Embryonic facial prominence (tissue), 1 donor: ENCODE measurements around the gene KLKB1.

ENCODE experiments used
- DNase-seq: peaks from one replicate; pipeline ENCODE4 v3.0.0-alpha.2; 2016; ENCODE audit errors: extremely low spot score

KLKB1 gene

DNA sequence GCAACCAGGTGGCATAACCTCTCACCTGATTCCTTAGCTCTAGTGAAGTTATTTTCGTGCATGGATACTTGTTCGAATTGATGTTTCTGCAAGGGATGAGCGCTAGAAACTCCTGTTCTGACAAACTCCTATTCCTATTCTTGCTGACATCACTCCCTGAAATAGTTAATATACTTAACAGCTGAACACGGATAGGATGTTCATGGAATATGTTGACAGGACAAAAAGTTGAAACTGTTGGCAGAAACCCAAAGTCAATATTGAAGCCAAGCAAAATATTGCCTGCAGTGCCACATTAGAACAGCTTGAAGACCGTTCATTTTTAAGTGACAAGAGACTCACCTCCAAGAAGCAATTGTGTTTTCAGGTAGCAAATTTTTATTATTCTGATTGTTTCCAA lies at the start of gene KLKB1:
KLKB1 (plus strand) TSS at position 287 of the 400 bp plus-strand sequence. CDS start 689 bp downstream, outside the sequence.
- no peak for DNase-seq

DNA sequence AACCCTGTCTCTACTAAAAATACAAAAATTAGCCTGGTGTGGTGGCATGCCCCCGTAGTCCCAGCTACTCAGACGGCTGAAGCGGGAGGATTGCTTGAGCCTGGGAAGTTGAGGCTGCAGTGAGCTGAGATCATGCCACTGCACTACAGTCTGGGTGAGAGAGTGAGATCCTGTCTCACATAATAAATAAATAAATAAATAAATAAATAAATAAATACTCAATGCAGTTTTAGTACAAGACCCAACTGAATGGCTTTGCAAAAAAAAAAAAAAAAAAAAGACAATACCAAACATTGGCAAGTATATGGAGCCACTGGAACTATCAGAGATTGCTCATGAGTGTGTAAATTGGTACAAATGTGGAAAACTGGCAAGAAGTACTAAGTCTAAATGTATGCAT lies 39.2 kb upstream of the KLKB1 start:
- DNase-seq, result no peak

DNA sequence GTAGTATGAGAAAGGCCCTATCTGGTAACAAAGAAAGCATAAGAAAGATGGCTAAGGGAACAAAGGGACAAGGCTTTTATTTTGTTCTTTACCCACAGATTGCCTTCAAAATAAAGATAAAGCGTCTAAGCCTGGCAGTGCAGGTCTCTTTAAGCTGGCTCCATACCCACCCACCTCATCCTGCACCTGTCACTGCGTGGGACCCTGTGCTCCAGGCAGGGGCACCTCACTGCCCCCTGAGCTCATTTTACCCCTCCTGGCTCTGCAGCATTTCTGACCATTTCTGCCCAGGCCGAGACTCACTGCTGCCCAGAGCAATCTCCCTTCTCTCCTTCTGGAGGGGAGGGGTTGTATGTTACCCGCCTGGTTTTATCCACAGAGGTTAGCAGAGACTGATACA lies 37.7 kb upstream of the KLKB1 start:
- no peak for DNase-seq

DNA sequence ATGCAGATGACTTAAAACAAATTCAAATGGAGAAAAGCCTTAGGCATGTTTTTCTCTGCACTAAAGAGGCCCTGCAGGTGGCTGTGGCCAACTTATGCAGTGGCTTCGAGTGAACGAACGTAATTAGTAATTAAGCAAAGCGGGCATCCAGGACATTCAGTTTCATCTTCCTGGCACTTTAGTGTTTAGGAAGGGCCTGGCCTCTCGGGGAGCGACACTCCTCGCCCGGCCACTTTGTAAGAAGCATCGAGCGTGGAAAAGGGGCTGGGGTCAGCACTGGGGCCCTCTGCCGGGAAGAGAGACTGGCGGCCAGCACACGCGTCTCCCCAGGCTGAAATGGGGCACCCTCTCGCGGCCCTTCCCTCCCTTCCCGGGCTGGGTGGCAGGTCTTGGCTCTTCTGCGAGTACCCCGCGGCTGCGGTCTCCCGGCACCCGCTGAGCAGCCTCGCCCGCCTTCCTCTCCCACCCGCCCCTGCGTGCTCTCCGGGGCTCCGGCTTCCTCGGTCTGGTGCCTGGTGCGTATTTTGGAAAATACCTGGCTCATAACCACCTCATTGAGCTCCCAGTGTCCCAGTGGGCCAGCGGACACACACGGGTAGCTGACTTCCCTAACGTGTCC lies 36.6 kb upstream of the KLKB1 start:
- DNase-seq, result no peak

DNA sequence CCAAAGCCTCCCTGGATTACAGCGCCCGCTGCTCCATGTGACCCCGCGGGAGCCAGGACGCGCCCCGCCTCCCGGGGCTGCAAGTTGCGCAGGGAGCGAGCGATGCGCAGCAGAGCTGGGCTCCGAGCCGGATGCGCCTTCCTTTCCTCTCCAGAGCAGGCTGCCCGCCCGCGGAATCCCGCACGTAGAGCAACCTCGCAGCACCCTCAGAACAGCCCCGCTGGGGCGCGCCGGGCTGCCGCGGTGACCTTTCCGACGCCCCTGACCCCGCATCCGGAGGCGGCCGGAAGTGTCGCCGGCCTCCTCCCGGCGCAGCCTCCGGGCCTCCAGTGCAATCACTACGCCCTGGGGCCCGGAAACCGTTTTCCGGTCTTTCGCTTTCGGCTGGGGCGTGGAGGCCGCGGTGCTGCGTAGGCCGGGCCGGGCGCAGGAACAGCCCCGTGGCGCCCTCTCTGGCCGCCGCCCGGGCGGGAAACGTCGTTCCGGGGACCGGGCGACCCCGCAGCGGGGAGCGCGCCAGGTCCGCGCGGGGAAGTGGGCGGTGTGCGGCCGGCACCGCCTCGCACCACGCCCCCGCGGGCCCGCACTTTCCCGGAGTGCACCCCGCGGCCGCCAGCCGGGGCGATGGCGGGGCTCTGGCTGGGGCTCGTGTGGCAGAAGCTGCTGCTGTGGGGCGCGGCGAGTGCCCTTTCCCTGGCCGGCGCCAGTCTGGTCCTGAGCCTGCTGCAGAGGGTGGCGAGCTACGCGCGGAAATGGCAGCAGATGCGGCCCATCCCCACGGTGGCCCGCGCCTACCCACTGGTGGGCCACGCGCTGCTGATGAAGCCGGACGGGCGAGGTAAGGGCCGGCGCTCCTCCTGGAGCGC lies 35.9 kb upstream of the KLKB1 start, which contains the start of gene CYP4V2:
CYP4V2 (plus strand) TSS at position 368 of the 866 bp plus-strand sequence; CDS start at position 625, 257 bp downstream.
- no peak for DNase-seq

DNA sequence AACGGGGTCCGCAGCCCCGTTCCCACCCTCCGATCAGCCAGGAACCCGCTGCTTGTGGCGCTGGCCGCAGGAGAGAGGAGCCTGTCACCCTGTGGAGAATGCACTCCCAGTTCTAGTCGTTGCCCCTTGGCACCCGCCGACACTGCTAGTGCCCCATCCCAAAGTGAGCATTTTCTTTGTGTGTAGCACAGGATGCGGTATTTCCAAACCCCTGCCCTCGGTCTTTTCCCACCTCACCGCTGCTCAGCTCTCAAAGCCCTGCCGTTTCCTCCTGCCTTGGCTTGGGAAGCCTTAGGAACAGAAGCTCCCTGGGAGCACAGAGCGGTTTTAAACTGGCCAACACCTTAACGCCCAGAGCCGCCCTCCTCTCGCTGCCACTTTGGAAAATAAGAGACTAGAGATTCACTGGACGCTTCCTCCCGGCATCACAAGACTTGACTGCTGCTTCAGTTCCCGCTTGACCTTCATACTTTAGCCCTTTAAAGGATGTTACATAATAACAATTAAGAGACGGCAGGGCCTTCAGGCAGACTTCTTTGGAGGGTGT lies 35.2 kb upstream of the KLKB1 start:
- no peak for DNase-seq

DNA sequence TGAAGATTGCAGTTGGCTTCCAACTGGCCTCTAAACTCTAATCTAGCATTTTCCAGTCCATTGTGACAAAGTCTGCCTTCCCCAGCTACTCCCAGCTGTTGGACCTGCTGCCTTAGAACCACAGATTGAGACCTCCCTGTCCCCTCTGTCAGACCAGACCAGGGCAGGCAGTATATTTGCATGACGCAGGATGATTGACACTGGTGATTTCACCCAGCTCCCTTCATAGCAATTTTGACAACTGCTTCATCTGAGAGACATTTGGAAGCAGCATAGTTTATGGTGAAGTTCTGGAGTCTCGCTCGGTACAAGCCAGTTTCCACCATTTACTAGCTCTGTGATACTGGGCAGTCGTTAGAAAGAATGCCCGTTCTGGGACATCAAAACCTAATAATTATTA lies 33.5 kb upstream of the KLKB1 start:
- no peak for DNase-seq

DNA sequence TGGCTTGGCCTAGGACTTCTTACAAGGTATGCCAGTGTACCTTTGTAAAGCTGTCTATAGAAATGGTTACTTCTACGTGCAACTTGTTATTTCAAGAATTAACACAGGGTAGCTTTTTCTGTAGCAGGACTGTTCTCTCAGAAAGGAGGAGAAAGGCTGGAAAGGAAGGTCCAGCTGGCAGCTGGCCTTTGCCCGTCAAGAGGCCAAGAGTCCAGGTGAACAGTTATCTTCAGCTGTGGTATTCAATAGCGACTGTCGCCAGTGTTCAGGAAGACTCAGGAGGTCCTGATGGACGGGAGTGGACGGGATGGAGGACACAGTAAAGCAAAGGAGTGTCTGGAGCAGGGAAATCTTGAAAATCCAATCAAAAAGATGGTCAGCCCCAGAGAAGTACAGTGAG lies 31.2 kb upstream of the KLKB1 start:
- no peak for DNase-seq

DNA sequence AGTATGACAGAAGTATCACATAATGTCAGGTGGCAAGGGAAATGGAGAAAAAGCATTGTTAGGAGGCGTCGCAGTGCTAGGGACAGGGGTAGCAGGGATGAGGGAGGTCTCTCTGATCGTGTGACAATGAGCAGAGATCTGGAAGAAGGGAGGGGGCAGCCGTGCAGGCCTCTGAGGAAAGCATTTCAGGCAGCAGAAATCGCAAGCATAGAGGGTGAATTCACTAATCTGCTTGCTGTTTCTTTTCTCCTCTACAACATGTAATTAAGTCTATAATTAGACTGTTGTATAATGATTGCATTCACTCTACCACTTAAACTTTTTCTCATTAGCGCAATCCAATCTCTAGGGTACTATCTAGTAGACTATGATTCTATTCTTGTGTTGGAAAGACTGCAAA lies 26.8 kb upstream of the KLKB1 start:
- no peak for DNase-seq

DNA sequence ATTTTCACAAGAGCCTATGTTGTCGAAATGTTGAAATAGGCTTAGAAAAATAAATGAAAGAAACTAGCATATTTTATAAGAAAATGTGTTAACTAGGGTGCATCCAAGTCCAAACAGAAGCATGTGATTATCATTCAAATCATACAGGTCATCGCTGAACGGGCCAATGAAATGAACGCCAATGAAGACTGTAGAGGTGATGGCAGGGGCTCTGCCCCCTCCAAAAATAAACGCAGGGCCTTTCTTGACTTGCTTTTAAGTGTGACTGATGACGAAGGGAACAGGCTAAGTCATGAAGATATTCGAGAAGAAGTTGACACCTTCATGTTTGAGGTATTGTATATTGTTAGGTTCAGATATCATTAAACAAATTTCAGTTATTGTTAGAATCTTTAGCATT lies 26.3 kb upstream of the KLKB1 start:
- no peak for DNase-seq

DNA sequence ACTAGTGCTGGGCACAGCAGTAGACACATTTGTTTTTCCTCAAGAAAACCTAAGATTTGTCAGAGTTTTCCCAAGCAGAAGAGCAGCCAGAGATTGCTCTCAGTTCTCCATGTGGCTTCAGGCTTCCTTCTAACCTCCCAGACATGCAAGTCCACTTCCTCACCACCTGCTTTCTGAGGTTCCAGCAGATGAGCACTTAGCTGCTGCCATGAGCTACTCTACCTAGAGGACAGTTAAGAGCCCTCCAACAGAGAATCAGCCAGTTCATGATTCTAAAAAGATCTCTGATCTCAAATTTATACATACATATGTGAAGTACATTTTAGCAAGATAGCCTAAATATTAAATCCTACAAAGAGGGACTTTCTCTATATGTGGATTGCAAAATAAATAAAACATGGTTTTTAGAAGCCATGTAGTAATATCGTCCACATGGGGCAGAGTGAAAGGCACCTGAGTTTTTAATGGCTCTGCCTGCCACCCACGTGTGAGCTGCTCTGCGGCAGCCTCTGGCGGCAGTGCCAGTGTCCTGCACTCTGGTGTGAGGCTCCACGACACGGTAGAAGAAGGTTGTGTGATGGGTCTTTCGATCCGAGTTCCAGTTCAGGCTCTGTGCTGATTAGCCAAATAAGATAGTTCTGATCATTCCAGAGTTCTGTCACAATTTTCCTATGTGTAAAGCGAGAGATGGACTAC lies 25.6 kb upstream of the KLKB1 start:
- DNase-seq, result no peak

DNA sequence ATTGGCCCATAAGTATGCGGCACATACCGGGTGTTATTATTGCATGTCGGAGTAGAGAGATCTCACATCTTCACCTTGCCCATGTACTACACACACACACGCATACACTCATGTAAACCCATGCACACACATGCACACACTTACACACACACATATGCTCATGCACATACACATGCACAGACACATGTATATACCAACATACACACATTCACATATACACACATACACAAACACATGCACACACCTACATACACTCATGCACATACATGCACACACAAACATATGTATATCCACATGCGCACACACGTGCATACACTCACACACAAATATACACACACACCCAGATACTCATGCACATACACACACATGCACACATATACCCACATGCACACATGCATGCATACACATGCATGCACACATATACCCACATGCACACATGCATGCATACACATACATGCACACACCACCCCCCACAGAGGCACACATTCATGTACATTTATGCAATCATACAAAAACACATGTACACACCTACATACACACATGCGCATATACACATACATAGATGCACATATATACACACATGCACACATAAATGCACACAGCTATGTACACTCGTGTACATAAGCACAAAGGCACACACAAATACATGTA lies 24.7 kb upstream of the KLKB1 start:
- no peak for DNase-seq

DNA sequence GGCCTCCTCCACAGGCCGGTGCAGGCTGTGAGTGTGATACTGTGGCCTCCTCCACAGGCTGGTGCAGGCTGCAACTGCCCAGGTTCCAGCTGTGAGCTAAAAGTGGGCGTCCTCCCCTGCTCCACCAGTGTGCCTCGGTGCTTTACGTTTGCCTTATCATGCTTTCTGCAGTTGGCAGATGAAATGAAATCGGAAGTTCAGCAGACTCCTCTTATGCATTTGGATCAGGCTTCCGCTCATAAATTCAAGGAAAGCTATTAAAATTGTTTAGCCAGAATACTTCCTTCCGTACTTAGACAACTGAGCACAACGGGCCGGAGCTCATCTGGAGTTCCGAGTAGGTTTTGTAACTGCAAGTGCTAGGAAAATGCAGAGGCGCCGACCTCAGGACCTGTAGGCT lies 23.9 kb upstream of the KLKB1 start:
- DNase-seq, result no peak

DNA sequence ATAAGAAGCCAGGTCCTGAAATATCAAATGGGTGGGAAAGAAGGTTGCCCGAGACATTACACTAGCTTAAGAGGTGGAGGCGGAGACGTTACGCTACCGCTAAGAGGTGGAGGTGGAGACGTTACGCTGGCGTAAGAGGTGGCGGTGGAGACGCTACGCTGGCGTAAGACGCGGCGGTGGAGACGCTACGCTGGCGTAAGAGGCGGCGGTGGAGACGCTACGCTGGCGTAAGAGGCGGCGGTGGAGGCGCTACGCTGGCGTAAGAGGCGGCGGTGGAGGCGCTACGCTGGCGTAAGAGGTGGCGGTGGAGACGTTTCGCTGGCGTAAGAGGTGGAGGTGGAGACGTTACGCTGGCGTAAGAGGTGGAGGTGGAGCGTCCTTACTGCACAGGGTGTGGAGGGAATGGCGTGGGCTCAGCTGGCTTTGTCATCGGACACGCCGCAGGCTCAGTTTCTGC lies 23.2 kb upstream of the KLKB1 start:
- DNase-seq, result no peak

DNA sequence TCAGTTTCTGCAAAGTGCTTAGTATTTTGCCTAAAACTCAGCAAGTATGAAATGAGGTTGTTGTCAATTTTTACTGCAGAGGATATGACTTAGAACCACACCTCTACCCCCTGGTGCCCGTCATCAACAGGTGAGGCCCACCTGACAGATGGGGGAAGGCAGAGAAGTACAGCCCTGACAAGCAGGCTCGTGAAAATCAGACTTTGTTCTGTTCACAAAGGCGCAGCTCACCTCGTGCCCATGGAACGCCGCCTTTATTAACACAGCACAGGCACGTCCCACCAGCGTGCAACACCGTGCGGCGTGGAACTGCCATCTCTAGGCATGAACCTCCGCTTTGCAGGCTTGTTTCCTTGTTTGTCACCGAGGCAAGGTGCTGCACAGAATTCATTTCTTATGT lies 22.6 kb upstream of the KLKB1 start:
- DNase-seq, result no peak

DNA sequence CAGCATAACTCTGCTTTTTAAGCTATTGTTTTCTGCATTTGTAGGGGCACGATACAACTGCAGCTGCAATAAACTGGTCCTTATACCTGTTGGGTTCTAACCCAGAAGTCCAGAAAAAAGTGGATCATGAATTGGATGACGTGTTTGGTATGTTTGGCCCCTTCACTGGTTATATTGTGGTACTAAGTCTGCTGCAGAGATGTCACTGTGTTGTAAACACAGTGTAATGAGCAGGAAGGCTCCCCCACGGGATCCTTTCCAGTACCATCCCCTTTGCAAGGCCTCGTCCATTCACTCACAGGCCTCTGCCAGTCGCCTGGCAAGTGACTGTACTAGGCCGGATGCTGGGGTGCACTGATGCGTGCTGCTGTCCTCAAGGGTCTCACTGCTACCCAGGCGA lies 22.2 kb upstream of the KLKB1 start:
- DNase-seq, result no peak

DNA sequence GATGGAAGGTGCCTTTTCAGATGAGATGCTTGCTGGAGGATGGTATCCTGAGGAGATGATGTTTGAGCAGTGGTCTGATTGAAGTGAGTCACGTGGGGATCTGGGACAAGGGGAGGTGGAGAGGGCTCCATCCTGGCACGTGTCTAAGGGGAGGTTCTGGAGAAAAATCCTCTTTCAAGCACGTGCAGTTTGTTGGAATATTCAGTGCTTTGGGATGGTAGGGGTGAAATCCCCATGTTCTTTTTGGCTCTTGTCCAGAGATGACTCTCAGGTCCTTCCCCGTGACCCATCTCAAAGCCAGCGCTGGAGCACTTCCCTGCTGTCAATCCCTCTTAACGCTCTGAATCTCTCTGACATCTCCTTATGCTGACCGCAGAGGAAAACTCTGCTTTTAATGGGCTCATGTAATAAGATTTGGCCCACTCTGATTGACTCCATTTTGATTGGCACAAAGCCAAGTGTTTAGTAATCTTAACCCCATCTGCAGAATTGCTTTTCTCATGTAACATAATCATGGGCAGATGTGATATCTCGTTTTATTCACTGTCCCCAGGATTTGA lies 10.8 kb upstream of the KLKB1 start:
- no peak for DNase-seq

DNA sequence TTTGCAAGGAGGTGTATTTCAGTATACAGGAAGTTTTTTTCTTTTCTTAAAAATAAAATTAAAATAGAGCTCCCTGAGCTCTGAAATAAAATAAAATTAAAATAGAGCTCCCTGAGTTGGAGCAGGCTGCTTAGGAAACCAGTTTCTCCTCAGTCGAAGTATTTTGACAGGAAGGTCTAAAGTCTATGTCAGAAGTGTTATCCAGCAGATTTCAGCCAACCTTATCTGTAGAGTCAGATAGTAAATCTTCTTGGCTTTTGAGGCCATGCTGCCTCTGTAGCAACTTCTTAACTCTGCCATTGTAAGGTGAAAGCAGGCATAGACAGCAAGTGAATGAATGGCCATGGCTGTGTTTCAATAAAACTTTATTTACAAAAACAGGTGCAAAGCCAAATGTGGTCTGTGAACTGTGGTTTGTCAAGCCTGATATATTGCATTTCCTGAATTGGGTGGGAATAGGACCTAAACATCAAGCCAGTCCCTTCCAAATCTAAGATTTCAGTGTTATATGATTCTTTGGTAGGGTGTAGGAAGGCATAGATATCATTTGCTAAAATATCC lies 9.5 kb upstream of the KLKB1 start:
- DNase-seq, result no peak

DNA sequence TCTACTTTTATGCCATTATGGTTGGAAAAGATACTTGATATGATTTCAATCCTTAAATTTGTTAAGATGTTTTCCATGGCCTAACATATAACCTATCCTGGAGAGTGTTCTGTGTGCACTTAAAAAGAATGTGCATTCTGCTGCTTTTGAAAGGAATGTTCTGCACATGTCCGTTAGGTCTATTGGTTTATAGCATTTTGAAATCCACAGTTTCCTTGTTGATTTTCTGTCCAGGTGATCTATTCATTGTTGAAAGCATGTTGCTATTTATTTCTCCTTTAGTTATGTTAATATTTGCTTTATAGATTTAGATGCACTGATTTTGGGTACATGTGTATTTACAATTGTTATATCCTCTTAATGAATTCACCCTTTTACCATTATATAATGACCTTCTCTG lies 5.7 kb upstream of the KLKB1 start:
- no peak for DNase-seq

DNA sequence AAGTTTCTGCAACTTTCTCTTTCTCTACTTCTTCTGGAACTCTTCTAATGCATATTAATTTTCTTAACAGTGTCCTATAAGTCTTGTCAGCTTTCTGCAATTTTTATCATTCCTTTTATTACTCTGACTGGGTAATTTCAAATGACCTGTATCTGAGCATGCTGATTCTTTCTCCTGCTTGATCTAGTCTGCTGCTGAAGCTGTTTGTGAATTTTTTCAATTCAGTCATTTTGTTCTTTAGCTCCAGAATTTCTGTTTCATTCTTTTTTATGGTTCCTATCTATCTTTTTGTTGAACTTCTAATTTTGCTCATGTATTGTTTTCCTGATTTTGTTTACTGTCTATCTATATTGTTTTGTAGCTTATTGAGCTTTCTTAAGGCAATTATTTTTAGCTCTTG lies 1.5 kb upstream of the KLKB1 start:
- no peak for DNase-seq

DNA sequence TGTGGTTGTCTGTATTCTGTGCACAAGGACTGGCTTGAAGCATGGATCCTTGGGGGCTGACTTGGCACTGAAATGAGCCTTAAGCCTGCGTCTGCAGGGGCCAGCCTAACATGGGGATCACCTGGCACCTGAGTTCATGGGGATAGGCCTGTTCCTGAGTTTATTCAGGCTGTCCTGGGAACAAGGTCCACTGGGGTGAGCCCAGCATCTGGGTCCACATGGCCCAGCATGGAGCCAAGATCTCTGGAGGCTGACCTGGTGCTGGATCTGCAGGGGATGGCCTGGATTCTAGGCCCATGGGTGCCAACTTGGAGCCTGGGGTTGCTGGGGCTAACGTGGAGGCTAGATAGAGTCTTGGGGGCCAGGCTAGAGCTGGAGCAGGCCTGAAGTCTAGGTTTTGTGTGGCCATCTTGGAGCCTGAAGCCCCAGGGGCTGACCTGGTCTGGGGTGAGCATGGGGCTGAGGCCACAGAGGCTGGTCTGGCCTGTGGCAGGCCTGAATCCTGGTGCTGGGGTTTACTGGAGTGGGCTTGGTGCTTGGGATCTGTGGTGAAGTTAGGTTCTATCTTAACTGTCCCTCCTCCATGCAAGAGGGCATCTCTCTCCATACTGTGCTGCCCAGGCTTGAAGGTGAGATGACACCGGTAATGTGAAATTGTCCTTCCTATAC lies 652 bp upstream of the KLKB1 start:
- DNase-seq, result no peak
